HepG2 (cell line): ENCODE results near the gene BMERB1. TPM values are rescaled to one million over a fixed set of nuclear protein-coding genes. Genes with fewer than 3 reads are reported as not detected.

Experiments
- ATAD3A ChIP-seq: sonication (generic); formaldehyde crosslinking; IDR thresholded peaks from 2 replicates; pipeline ENCODE4 v1.4.0; 2020; ENCODE audit warnings: missing genetic modification reagents
- CBX1 ChIP-seq: IDR thresholded peaks from one replicate; pipeline ENCODE4 v1.6.1; 2016; ENCODE audit warnings: antibody characterized with exemption, low read depth
- DNMT1 ChIP-seq: sonication (generic); formaldehyde crosslinking; IDR thresholded peaks from 2 replicates; pipeline ENCODE4 v1.5.1; 2020; ENCODE audit warnings: mild to moderate bottlenecking, missing genetic modification reagents
- FOXO1 ChIP-seq: sonication (generic); formaldehyde crosslinking; IDR thresholded peaks from 2 replicates; pipeline ENCODE4 v1.4.0; 2020; ENCODE audit warnings: missing genetic modification reagents
- HHEX ChIP-seq: IDR thresholded peaks from 2 replicates; pipeline ENCODE4 v1.6.1; 2016; ENCODE audit warnings: control low read depth
- ISL2 ChIP-seq: sonication (generic); formaldehyde crosslinking; IDR thresholded peaks from 2 replicates; pipeline ENCODE4 v1.5.0; 2020; ENCODE audit warnings: missing genetic modification reagents
- JDP2 ChIP-seq: sonication (generic); formaldehyde crosslinking; IDR thresholded peaks from 2 replicates; pipeline ENCODE4 v1.8.1; 2022; ENCODE audit warnings: missing genetic modification reagents, borderline replicate concordance
- MAFK ChIP-seq, 2 experiments: IDR thresholded peaks in 1 of 2; conservative IDR thresholded peaks in 1 of 2; 2 replicates each; pipeline ENCODE4 v1.6.1; 2011; ENCODE audit warnings: improper control_type of control experiment in 2 of 2, low read length in 2 of 2
- MXD1 ChIP-seq: sonication (generic); formaldehyde crosslinking; IDR thresholded peaks from 2 replicates; pipeline ENCODE4 v1.4.0; 2020; ENCODE audit warnings: mild to moderate bottlenecking, missing genetic modification reagents
- NR0B2 ChIP-seq: sonication (generic); formaldehyde crosslinking; IDR thresholded peaks from 2 replicates; pipeline ENCODE4 v1.4.0; 2020; ENCODE audit warnings: mild to moderate bottlenecking, missing genetic modification reagents
- SIX1 ChIP-seq: sonication (generic); formaldehyde crosslinking; IDR thresholded peaks from 2 replicates; pipeline ENCODE4 v1.4.0; 2020; ENCODE audit warnings: missing genetic modification reagents, borderline replicate concordance
- SMC3 ChIP-seq: IDR thresholded peaks from 2 replicates; pipeline ENCODE4 v1.6.1; 2011; ENCODE audit warnings: low read length, improper control_type of control experiment
- SNRNP70 ChIP-seq: fragments of 200-400 bp; formaldehyde crosslinking; IDR thresholded peaks from 2 replicates; pipeline ENCODE4 v1.6.1; 2017; ENCODE audit warnings: mild to moderate bottlenecking, low read depth, low read length, moderate library complexity
- ZBTB38 ChIP-seq: sonication (generic); formaldehyde crosslinking; IDR thresholded peaks from 2 replicates; pipeline ENCODE4 v1.5.1; 2020; ENCODE audit warnings: mild to moderate bottlenecking, missing genetic modification reagents
- ZBTB44 ChIP-seq: sonication (generic); formaldehyde crosslinking; IDR thresholded peaks from 2 replicates; pipeline ENCODE4 v1.4.0; 2020; ENCODE audit warnings: missing genetic modification reagents
- ZNF207 ChIP-seq: fragments of 450-650 bp; IDR thresholded peaks from 2 replicates; pipeline ENCODE4 v1.6.1; 2016; ENCODE audit warnings: antibody characterized with exemption, borderline replicate concordance
- ZNF317 ChIP-seq: sonication (generic); formaldehyde crosslinking; IDR thresholded peaks from 2 replicates; pipeline ENCODE4 v1.5.0; 2020; ENCODE audit warnings: mild to moderate bottlenecking, missing genetic modification reagents
- ZNF407 ChIP-seq: sonication (generic); formaldehyde crosslinking; IDR thresholded peaks from one replicate; pipeline ENCODE4 v1.5.1; 2020; ENCODE audit warnings: mild to moderate bottlenecking, missing genetic modification reagents; ENCODE audit errors: not compliant biosample characterization
- ZNF570 ChIP-seq: sonication (generic); formaldehyde crosslinking; IDR thresholded peaks from 2 replicates; pipeline ENCODE4 v1.4.0; 2020; ENCODE audit warnings: mild to moderate bottlenecking, missing genetic modification reagents, borderline replicate concordance
- ZNF749 ChIP-seq: sonication (generic); formaldehyde crosslinking; IDR thresholded peaks from 2 replicates; pipeline ENCODE4 v1.8.0; 2022; ENCODE audit warnings: mild to moderate bottlenecking, missing genetic modification reagents, moderate library complexity, borderline replicate concordance
- polyA plus RNA-seq, 8 experiments: library from polyadenylated mRNA; depleted of rRNA in 3 of 8; stranded (reverse) in 7 of 8; unstranded in 1 of 8; fragments of >200 nt; fragmentation: Illumina TruSeq in 4 of 8; extraction: Trizol in 4 of 8; gene quantifications; 2 replicates each; pipeline versions ENCODE4 v1.2.1 to v1.2.3, GENCODE V29; 2011 to 2016; ENCODE audit warnings: low read depth in 4 of 8, missing spikeins in 1 of 8, mixed read lengths in 1 of 8; ENCODE audit not compliant: insufficient read depth in 1 of 8
- total RNA-seq, 5 experiments: library from RNA; depleted of rRNA; stranded (reverse); fragments of >200 nt; fragmentation: Illumina TruSeq; extraction: Trizol; gene quantifications; 2 replicates each; pipeline ENCODE4 v1.2.3, GENCODE V29; 2016; ENCODE audit warnings: low read depth in 1 of 5

The BMERB1 gene
- total and polyA plus RNA-seq, 2 of the 13 experiments (the other 11 are each of a cell fraction or from before 2014, with no cell fraction given) = 1.4 TPM

- TF ChIP-seq SNRNP70 = no peak
- TF ChIP-seq MAFK (conservative IDR thresholded peaks at IDR 0.05 in 1 of 2, IDR thresholded peaks at IDR 0.05 in 1 of 2; ENCODE audit: low read length in 2 of 2) = no peak
- TF ChIP-seq ZBTB38 (CRISPR knock-in tag) = peak; percentile 57
- TF ChIP-seq HHEX = no peak
- TF ChIP-seq DNMT1 = no peak
- no peak for TF ChIP-seq ZNF317
- TF ChIP-seq SIX1 (CRISPR knock-in tag) = no peak
- TF ChIP-seq ZNF570 (CRISPR knock-in tag) = no peak
- no peak for TF ChIP-seq SMC3
- TF ChIP-seq MXD1 (CRISPR knock-in tag) = no peak
- no peak for TF ChIP-seq CBX1
- no peak for TF ChIP-seq ZNF749 (CRISPR knock-in tag)
- no peak for TF ChIP-seq ZNF207
- TF ChIP-seq ZNF407 (CRISPR knock-in tag) = no peak
- TF ChIP-seq ISL2 (CRISPR knock-in tag) = no peak
- TF ChIP-seq ATAD3A = no peak
- no peak for TF ChIP-seq NR0B2 (CRISPR knock-in tag)
- TF ChIP-seq JDP2 (CRISPR knock-in tag) = no peak
- TF ChIP-seq FOXO1 (CRISPR knock-in tag) = no peak
- TF ChIP-seq ZBTB44 (CRISPR knock-in tag) = no peak
These were observed 37.3 kb upstream of the BMERB1 start (continued) for GRCh38 chr16:15396948-15397594.
